HEK293 (cell line): ENCODE data around the gene NPTX1.
A peak's percentile ranks its signal among the peaks of the same experiment; 100 is the strongest.

Source experiments
- CTCF ChIA-PET: fragments of 350-600 bp; formaldehyde crosslinking; extraction: SDS; loops from one replicate; lab custom pipeline; 2021; ENCODE audit warnings: antibody characterized with exemption; lab: Yijun Ruan, JAX
- POLR2A ChIA-PET: fragments of 300-600 bp; formaldehyde crosslinking; extraction: SDS; loops from one replicate; lab custom pipeline; 2020; ENCODE audit warnings: antibody characterized with exemption, inconsistent platforms; lab: Yijun Ruan, JAX
- H3K27ac ChIP-seq: fragments of 200-500 bp; sonication (Bioruptor generic); 2 replicates; pipeline ENCODE4 v1.5.1; 2014; ENCODE audit warnings: low read depth, low read length, control low read depth, inconsistent platforms; ENCODE audit errors: extremely low read depth
- H3K36me3 ChIP-seq, 2 experiments: fragments of 200-500 bp in 1 of 2; sonication (Bioruptor generic) in 1 of 2; 1 replicate in 1 of 2; 2 replicates in 1 of 2; pipeline ENCODE4 v1.5.1; 2014 to 2017; ENCODE audit warnings: inconsistent platforms in 2 of 2, low read length in 2 of 2; ENCODE audit not compliant: control insufficient read depth in 2 of 2, insufficient read depth in 1 of 2
- H3K4me1 ChIP-seq: fragments of 200-500 bp; sonication (Bioruptor generic); 2 replicates; pipeline ENCODE4 v1.5.1; 2014; ENCODE audit warnings: mild to moderate bottlenecking, low read length, inconsistent platforms; ENCODE audit not compliant: control insufficient read depth, insufficient read depth
- H3K4me3 ChIP-seq: 2 replicates; pipeline ENCODE4 v1.5.1; 2011; ENCODE audit warnings: low read depth, mild to moderate bottlenecking, control low read depth, low read length, moderate library complexity
- H3K9me3 ChIP-seq: fragments of 200-500 bp; sonication (Bioruptor generic); 2 replicates; pipeline ENCODE4 v1.5.1; 2014; ENCODE audit warnings: low read depth, low read length, inconsistent platforms; ENCODE audit not compliant: control insufficient read depth, insufficient read depth
- ELK4 ChIP-seq: IDR thresholded peaks from 2 replicates; pipeline ENCODE4 v1.6.1; 2011; ENCODE audit warnings: mild to moderate bottlenecking, low read depth, low read length, borderline replicate concordance
- HIC1 ChIP-seq: fragments of 450-650 bp; formaldehyde crosslinking; IDR thresholded peaks from 2 replicates; pipeline ENCODE4 v1.5.1; 2016; ENCODE audit warnings: missing biosample characterization, missing genetic modification characterization
- HOXA7 ChIP-seq: sonication (generic); formaldehyde crosslinking; IDR thresholded peaks from 2 replicates; pipeline ENCODE4 v1.8.1; 2022; ENCODE audit warnings: missing genetic modification reagents, borderline replicate concordance
- KLF16 ChIP-seq: fragments of 450-650 bp; formaldehyde crosslinking; IDR thresholded peaks from 2 replicates; pipeline ENCODE4 v1.5.1; 2017; ENCODE audit warnings: missing biosample characterization, missing genetic modification characterization
- SP2 ChIP-seq: fragments of 450-650 bp; formaldehyde crosslinking; IDR thresholded peaks from 2 replicates; pipeline ENCODE4 v1.5.1; 2016; ENCODE audit warnings: missing biosample characterization, missing genetic modification characterization
- SP3 ChIP-seq: fragments of 450-650 bp; formaldehyde crosslinking; IDR thresholded peaks from 2 replicates; pipeline ENCODE4 v1.5.1; 2016; ENCODE audit warnings: missing biosample characterization, missing genetic modification characterization
- SP7 ChIP-seq: fragments of 450-650 bp; formaldehyde crosslinking; IDR thresholded peaks from 2 replicates; pipeline ENCODE4 v1.5.1; 2016; ENCODE audit warnings: missing biosample characterization, missing genetic modification characterization
- ZBTB26 ChIP-seq: fragments of 450-650 bp; formaldehyde crosslinking; optimal IDR thresholded peaks from 2 replicates; pipeline ENCODE3; 2016; ENCODE audit warnings: missing biosample characterization, mild to moderate bottlenecking, missing genetic modification characterization
- ZBTB7A ChIP-seq: fragments of 450-650 bp; formaldehyde crosslinking; IDR thresholded peaks from 2 replicates; pipeline ENCODE4 v1.5.1; 2016; ENCODE audit warnings: low read depth, missing biosample characterization, missing genetic modification characterization
- ZFHX2 ChIP-seq: fragments of 450-650 bp; formaldehyde crosslinking; conservative IDR thresholded peaks from 2 replicates; pipeline ENCODE4 v1.5.1; 2016; ENCODE audit warnings: missing biosample characterization, missing genetic modification characterization
- ZNF140 ChIP-seq: fragments of 450-650 bp; formaldehyde crosslinking; IDR thresholded peaks from 2 replicates; pipeline ENCODE4 v1.5.1; 2016; ENCODE audit warnings: missing biosample characterization, missing genetic modification characterization
- ZNF18 ChIP-seq: fragments of 450-650 bp; formaldehyde crosslinking; IDR thresholded peaks from 2 replicates; pipeline ENCODE4 v1.5.1; 2016; ENCODE audit warnings: missing biosample characterization, missing genetic modification characterization
- ZNF311 ChIP-seq: fragments of 450-650 bp; formaldehyde crosslinking; IDR thresholded peaks from 2 replicates; pipeline ENCODE4 v1.5.1; 2017; ENCODE audit warnings: missing biosample characterization, missing genetic modification characterization, borderline replicate concordance
- ZNF350 ChIP-seq: fragments of 450-650 bp; formaldehyde crosslinking; IDR thresholded peaks from 2 replicates; pipeline ENCODE4 v1.5.0; 2017; ENCODE audit warnings: missing biosample characterization, mild to moderate bottlenecking, missing genetic modification characterization
- ZNF423 ChIP-seq: fragments of 450-650 bp; formaldehyde crosslinking; IDR thresholded peaks from 2 replicates; pipeline ENCODE4 v1.5.1; 2016; ENCODE audit warnings: missing biosample characterization, missing genetic modification characterization
- ZNF48 ChIP-seq: fragments of 450-650 bp; formaldehyde crosslinking; IDR thresholded peaks from 2 replicates; pipeline ENCODE4 v1.5.1; 2016; ENCODE audit warnings: missing biosample characterization, missing genetic modification characterization
- ZNF544 ChIP-seq: fragments of 450-650 bp; formaldehyde crosslinking; IDR thresholded peaks from 2 replicates; pipeline ENCODE4 v1.5.0; 2017; ENCODE audit warnings: missing biosample characterization, missing genetic modification characterization
- ZNF639 ChIP-seq: fragments of 450-650 bp; formaldehyde crosslinking; IDR thresholded peaks from 2 replicates; pipeline ENCODE4 v1.5.1; 2016; ENCODE audit warnings: missing biosample characterization, missing genetic modification characterization
- ZNF660 ChIP-seq: fragments of 450-650 bp; IDR thresholded peaks from 2 replicates; pipeline ENCODE4 v1.5.1; 2018; ENCODE audit warnings: missing biosample characterization, mild to moderate bottlenecking, missing genetic modification characterization
- ZNF664 ChIP-seq: fragments of 450-650 bp; formaldehyde crosslinking; IDR thresholded peaks from 2 replicates; pipeline ENCODE4 v1.5.1; 2016; ENCODE audit warnings: missing biosample characterization, missing genetic modification characterization
- ZNF776 ChIP-seq: fragments of 450-650 bp; formaldehyde crosslinking; IDR thresholded peaks from 2 replicates; pipeline ENCODE4 v1.5.0; 2017; ENCODE audit warnings: missing biosample characterization, missing genetic modification characterization, borderline replicate concordance
- ZNF843 ChIP-seq: fragments of 450-650 bp; formaldehyde crosslinking; IDR thresholded peaks from 2 replicates; pipeline ENCODE4 v1.5.1; 2016; ENCODE audit warnings: missing biosample characterization, missing genetic modification characterization
- ZSCAN18 ChIP-seq: fragments of 450-650 bp; formaldehyde crosslinking; IDR thresholded peaks from 2 replicates; pipeline ENCODE4 v1.5.1; 2016; ENCODE audit warnings: missing biosample characterization, missing genetic modification characterization
- ZSCAN4 ChIP-seq: fragments of 450-650 bp; formaldehyde crosslinking; IDR thresholded peaks from 2 replicates; pipeline ENCODE4 v1.5.1; 2017; ENCODE audit warnings: missing biosample characterization, missing genetic modification characterization
- ZSCAN5A ChIP-seq: fragments of 450-650 bp; formaldehyde crosslinking; IDR thresholded peaks from 2 replicates; pipeline ENCODE4 v1.5.1; 2016; ENCODE audit warnings: missing biosample characterization, missing genetic modification characterization

NPTX1 gene

GRCh38 chr17:80511222-80512180, 35.1 kb upstream of the NPTX1 start:
- no peak overlapping the region for H3K4me3 ChIP-seq
- no peaks in the 10 kb centered on the region for H3K9me3 ChIP-seq
- ChIA-PET POLR2A (interaction anchor here (0.6 kb wide), 2 partner anchors 19 to 29 kb away, joined by 3 read pairs; no protein-coding TSS in a partner anchor), CTCF (no interaction called here)
- H3K4me1 ChIP-seq, result no peaks in the 10 kb centered on the region
- no peak overlapping the region for H3K27ac ChIP-seq
- H3K36me3 ChIP-seq, result no peaks in the 10 kb centered on the region
- TF ChIP-seq ZNF18 (tag by site-specific recombination) (peak; percentile 70), KLF16 (no peak), ZSCAN18 (no peak), HOXA7 (CRISPR knock-in tag) (no peak), ZSCAN4 (peak; percentile 81), ZNF639 (tag by site-specific recombination) (no peak), ZNF544 (0 out of 2 replicates have a peak, but pooled peaks have one; percentile 26), ZFHX2 (peak; percentile 26; the same call in 1 of the 2 replicates), ZNF48 (tag by site-specific recombination) (no peak), ZNF140 (no peak), ZNF843 (tag by site-specific recombination) (no peak), SP3 (tag by site-specific recombination) (no peak), SP2 (tag by site-specific recombination) (no peak), ZBTB7A (tag by site-specific recombination) (no peak), ZBTB26 (peak; percentile 11), ZNF350 (tag by site-specific recombination) (no peak), ZNF776 (tag by site-specific recombination) (peak; percentile 15; the same call in 1 of the 2 replicates), ZSCAN5A (no peak), ZNF660 (tag by site-specific recombination) (no peak), SP7 (tag by site-specific recombination) (no peak), ELK4 (no peak), ZNF311 (tag by site-specific recombination) (0 out of 2 replicates have a peak, but pooled peaks have one; percentile 65), ZNF423 (tag by site-specific recombination) (no peak), HIC1 (no peak), ZNF664 (tag by site-specific recombination) (no peak)
